Fibroblast of villous mesenchyme (primary cell): ENCODE measurements around the gene ZBTB16. TPM values are rescaled to one million over a fixed set of nuclear protein-coding genes. Genes with fewer than 3 reads are reported as not detected.
A peak's percentile ranks its signal among the peaks of the same experiment; 100 is the strongest.

Experiments used
- DNase-seq: peaks from one replicate; pipeline ENCODE4 v3.0.0-alpha.2; 2010; ENCODE audit warnings: low read depth
- H3K4me3 ChIP-seq: 2 replicates; pipeline ENCODE4 v1.5.1; 2011; ENCODE audit warnings: low read depth, mild to moderate bottlenecking, low read length
- CTCF ChIP-seq: IDR thresholded peaks from 2 replicates; pipeline ENCODE4 v1.5.1; 2012; ENCODE audit warnings: low read depth, mild to moderate bottlenecking, low read length; ENCODE audit not compliant: insufficient read depth
- total RNA-seq: library from RNA; depleted of rRNA; stranded (reverse); fragments of >200 nt; gene quantifications from 2 replicates; pipeline ENCODE4 v1.2.3, GENCODE V29; 2012

ZBTB16 gene
- total RNA-seq, 1 donor, result 0.86 TPM

GRCh38 chr11:114109206-114110090 lies 49.9 kb downstream of the ZBTB16 start:
- H3K4me3 ChIP-seq, result no peak overlapping the region
- no peak for TF ChIP-seq CTCF
- peak; percentile 28 for DNase-seq

DNA sequence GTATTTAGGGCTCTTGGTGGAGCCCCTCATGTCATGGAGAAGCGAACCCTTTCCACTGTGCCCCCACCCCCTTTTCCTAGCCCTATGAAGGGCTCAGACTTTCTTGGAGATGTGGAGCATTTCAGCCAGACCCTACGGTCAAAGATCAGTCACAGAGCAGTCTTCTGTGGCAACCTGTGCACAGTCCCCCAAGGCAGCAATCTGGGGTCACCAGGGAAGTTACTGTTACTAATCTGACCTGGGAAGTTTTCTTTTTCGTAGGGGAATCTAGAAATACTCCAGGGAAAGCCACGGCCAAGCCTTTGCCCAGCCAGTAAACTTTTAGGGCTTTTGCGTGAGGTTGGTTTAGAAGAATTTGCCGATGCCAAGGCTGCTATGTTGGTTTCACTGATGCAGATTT lies 50.6 kb downstream of the ZBTB16 start:
- DNase-seq, result no peak
- H3K4me3 ChIP-seq, result no peak overlapping the region
- no peak for TF ChIP-seq CTCF

DNA sequence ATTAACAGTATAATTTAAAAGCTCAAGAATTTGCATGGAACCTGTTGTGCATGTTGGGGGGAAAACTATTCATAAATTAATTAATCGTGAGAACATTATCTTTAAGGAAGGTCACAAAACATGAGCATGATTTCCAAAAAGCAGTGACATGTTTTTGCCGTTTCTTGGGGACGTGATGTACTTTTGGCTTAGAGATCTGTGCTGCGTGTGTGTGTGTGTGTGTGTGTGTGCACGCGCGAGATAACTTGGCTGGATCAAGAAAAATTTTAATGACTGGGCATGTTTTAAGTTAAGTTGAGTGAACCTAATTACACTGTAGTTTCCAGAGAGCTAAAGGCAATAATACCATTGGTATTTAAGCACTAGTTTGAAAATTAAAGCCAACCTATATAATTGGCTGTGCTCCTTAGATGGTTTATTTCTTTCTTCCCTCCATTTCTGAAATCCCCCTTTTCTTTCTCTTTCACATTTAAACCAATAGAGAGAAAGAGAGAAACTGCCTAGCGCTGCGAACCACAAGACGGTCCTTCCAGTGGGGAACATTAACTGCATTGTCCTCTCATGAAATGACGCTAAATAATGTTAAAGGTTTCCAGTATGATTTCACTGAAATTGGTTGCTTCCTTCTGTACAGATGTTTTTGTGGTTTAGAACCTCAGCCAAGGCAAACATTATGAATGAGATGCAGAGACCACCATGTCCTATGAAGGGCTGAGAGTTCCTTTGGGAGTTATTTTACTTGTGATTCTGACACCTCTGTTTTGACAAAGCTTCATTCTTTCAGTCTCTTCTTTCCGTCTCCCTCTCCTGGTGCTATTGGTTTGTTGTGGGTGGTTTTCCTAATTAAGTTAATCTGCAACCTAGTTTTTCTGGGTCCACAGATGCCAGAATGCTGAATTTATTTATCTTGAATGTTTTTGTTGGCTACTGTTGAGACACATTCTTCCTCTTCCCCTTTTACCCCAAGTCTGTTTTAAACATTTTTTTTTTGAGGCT lies 51.7 kb downstream of the ZBTB16 start:
- H3K4me3 ChIP-seq, result no peak overlapping the region
- peak; percentile 81 for DNase-seq
- TF ChIP-seq CTCF, result peak; percentile 7

DNA sequence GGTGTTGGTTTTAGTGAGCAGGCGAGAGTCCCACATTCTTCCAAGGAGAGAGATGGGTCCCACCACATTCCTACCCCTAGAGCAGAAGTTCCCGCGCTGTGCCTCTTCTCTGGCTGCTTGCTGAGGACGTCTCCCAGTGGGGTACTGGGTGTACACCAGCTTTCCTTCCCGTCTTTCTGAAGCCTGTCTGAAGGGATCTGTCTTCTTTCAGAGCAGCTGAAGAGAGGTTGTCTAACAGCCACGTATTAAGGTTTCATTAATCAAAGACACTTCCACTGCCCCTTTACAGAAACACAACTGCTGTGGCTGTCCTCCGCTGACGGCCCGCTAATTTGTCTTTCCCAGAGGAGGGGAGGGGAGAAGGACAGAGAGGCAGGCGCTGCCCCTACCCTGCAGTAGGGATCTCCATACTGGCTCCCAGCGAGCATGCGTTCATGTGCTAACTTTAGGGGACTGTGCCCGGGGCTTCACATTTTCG lies 56.0 kb downstream of the ZBTB16 start:
- TF ChIP-seq CTCF, result no peak
- no peak overlapping the region for H3K4me3 ChIP-seq
- no peak for DNase-seq

- no peak for DNase-seq
- no peak for TF ChIP-seq CTCF
- no peak overlapping the region for H3K4me3 ChIP-seq
Measured at GRCh38 chr11:114116357-114116756, 56.8 kb downstream of the ZBTB16 start.

GRCh38 chr11:114116800-114117199 lies 57.3 kb downstream of the ZBTB16 start:
- no peak for TF ChIP-seq CTCF
- no peak overlapping the region for H3K4me3 ChIP-seq
- no peak for DNase-seq
